GM19193 (cell line): Measurements from ENCODE around the gene CERS5.

ENCODE experiments used
- POLR2A ChIP-seq: IDR thresholded peaks from 4 replicates; pipeline ENCODE4 v1.6.1; 2011; ENCODE audit not compliant: insufficient read depth, insufficient read length; ENCODE audit errors: extremely low read depth

CERS5 gene

GRCh38 chr12:50102646-50103309 lies 64.4 kb downstream of the CERS5 start:
- peak; percentile 42 for TF ChIP-seq POLR2A

GRCh38 chr12:50102131-50102531 lies 65.0 kb downstream of the CERS5 start:
- TF ChIP-seq POLR2A = no peak

- no peak for TF ChIP-seq POLR2A
Observed at GRCh38 chr12:50101663-50102062, 65.5 kb downstream of the CERS5 start.

- TF ChIP-seq POLR2A = no peak
Observed at GRCh38 chr12:50100561-50100960, 66.6 kb downstream of the CERS5 start.

- no peak for TF ChIP-seq POLR2A
Observed at GRCh38 chr12:50099302-50100008, 67.7 kb downstream of the CERS5 start.

- no peak for TF ChIP-seq POLR2A
Observed at GRCh38 chr12:50097952-50098351, 69.2 kb downstream of the CERS5 start.

- TF ChIP-seq POLR2A = no peak
Observed at GRCh38 chr12:50090391-50090790, 76.8 kb downstream of the CERS5 start.

GRCh38 chr12:50089730-50090129 lies 77.4 kb downstream of the CERS5 start:
- TF ChIP-seq POLR2A = no peak

- TF ChIP-seq POLR2A = no peak
Observed at GRCh38 chr12:50088577-50089335, 78.4 kb downstream of the CERS5 start.

GRCh38 chr12:50087995-50088394 lies 79.2 kb downstream of the CERS5 start:
- TF ChIP-seq POLR2A = no peak

GRCh38 chr12:50087151-50087550 lies 80.0 kb downstream of the CERS5 start:
- no peak for TF ChIP-seq POLR2A

GRCh38 chr12:50086148-50086547 lies 81.0 kb downstream of the CERS5 start:
- TF ChIP-seq POLR2A = no peak

- no peak for TF ChIP-seq POLR2A
Observed at GRCh38 chr12:50085615-50086072, 81.5 kb downstream of the CERS5 start.

GRCh38 chr12:50084775-50085614 lies 82.2 kb downstream of the CERS5 start, which contains the start of gene SMARCD1:
Gene SMARCD1, plus strand, starts transcription at chr12:50085342. Its CDS starts 28 bp downstream, at chr12:50085370.
- peak; percentile 72 for TF ChIP-seq POLR2A

GRCh38 chr12:50083301-50083700 lies 83.9 kb downstream of the CERS5 start:
- no peak for TF ChIP-seq POLR2A

- no peak for TF ChIP-seq POLR2A
Observed at GRCh38 chr12:50082644-50083043, 84.5 kb downstream of the CERS5 start.
